ENCODE data around the gene XRCC4. TPM values are rescaled to one million over a fixed set of nuclear protein-coding genes. Genes with fewer than 3 reads are reported as not detected.

The XRCC4 gene
- total and polyA plus RNA-seq, 2 of the 8 experiments (the other 6 are each of a cell fraction or from before 2014, with no cell fraction given), result 3.0 to 8.3 TPM

GRCh38 chr5:83059341-83059740 is 18.0 kb upstream of the XRCC4 start:
- Histone ChIP-seq H2BK12ac (ENCODE audit: low read depth, low read length) (no peak overlapping the region), H3K23me2 (ENCODE audit: low read depth, low read length) (no peaks in the 10 kb centered on the region), H4K5ac (ENCODE audit: insufficient read length, low read depth, low read length) (no peak overlapping the region), H3K36me3 (ENCODE audit: control insufficient read depth in 2 of 4, insufficient read depth in 4 of 4, low read length in 3 of 4) (peaks cover 0 to 33% (median 8%) of the 10 kb centered on the region in 4 experiments; a peak in 5 of 8 replicates), H3K4ac (replicated peaks; ENCODE audit: insufficient read length, low read depth, low read length) (no peak overlapping the region), H3K79me1 (ENCODE audit: low read depth, low read length) (no peaks in the 10 kb centered on the region), H3K56ac (replicated peaks; ENCODE audit: insufficient read length, low read depth, low read length) (no peak overlapping the region), H4K91ac (replicated peaks; ENCODE audit: insufficient read length, low read length) (no peak overlapping the region), H3K4me3 (ENCODE audit: extremely low read depth in 1 of 4, insufficient read depth in 2 of 4, low read depth in 3 of 4, low read length in 4 of 4) (no peak overlapping the region), H3K18ac (ENCODE audit: extremely low read depth, low read length) (no peak overlapping the region), H4K20me1 (replicated peaks in 1 of 2; ENCODE audit: control insufficient read depth in 1 of 2, insufficient read depth in 2 of 2, low read length in 2 of 2) (no peaks in the 10 kb centered on the region), H2AK5ac (ENCODE audit: low read depth, low read length) (no peak overlapping the region), H2BK15ac (ENCODE audit: low read length) (no peak overlapping the region), H3K23ac (ENCODE audit: insufficient read length) (no peak overlapping the region), H3K4me2 (ENCODE audit: insufficient read depth in 1 of 2, low read depth in 2 of 2, low read length in 2 of 2) (no peak overlapping the region), H3K9me3 (ENCODE audit: insufficient read depth in 2 of 2, low read depth in 1 of 2, low read length in 1 of 2) (no peaks in the 10 kb centered on the region), H3K27me3 (replicated peaks in 1 of 4; ENCODE audit: control insufficient read depth in 3 of 4, extremely low read depth in 1 of 4, insufficient read depth in 3 of 4, low read length in 3 of 4) (no peaks in the 10 kb centered on the region), H2BK120ac (replicated peaks; ENCODE audit: low read depth, low read length) (no peak overlapping the region), H3K27ac (ENCODE audit: low read depth, low read length) (no peak overlapping the region), H3K79me2 (ENCODE audit: control insufficient read depth in 1 of 2, insufficient read depth in 2 of 2, low read length in 2 of 2) (peaks cover 0 to 31% of the 10 kb centered on the region in 2 experiments; a peak in 3 of 4 replicates), H3K14ac (ENCODE audit: insufficient read length) (no peak overlapping the region), H2BK20ac (ENCODE audit: low read length) (no peak overlapping the region), H4K8ac (ENCODE audit: extremely low read depth, insufficient read depth, low read length) (no peak overlapping the region), H3K9ac (replicated peaks in 1 of 4; ENCODE audit: extremely low read depth in 1 of 4, low read depth in 3 of 4, low read length in 3 of 4) (no peak overlapping the region), H2AFZ (ENCODE audit: low read length) (no peak overlapping the region), H2BK5ac (ENCODE audit: low read depth, low read length) (no peak overlapping the region), H3K4me1 (replicated peaks in 1 of 4; ENCODE audit: control insufficient read depth in 3 of 4, insufficient read depth in 4 of 4, low read length in 3 of 4) (no peaks in the 10 kb centered on the region)
- WGBS, 2 experiments (ENCODE audit: extremely low coverage in 1 of 2, insufficient coverage in 1 of 2, insufficient read length in 1 of 2, insufficient replicate concordance in 2 of 2, low coverage in 1 of 2, low lambda C conversion rate in 2 of 2, missing lambda C conversion rate in 1 of 2), result 88% methylated on average over 2 of the region's 2 CpGs; no CpG with 5 or more reads in 1 of the 2 experiments
- DNase-seq (ENCODE audit: low read depth in 1 of 2, low spot score in 2 of 2), result no peak
- no peak for FAIRE-seq
- POLR2A ChIA-PET (ENCODE audit: partially characterized antibody), result interaction anchor here (2.1 to 2.8 kb wide), 2 partner anchors 8 to 17 kb away, joined by 10 read pairs; partner anchors contain the start of genes TMEM167A and XRCC4
- CTCF ChIA-PET (ENCODE audit: partially characterized antibody), result interaction anchor here (1.0 kb wide), 1 partner anchor 747 kb away, joined by 3 read pairs; no protein-coding TSS in a partner anchor
- TF ChIP-seq KDM1A (IDR thresholded peaks at IDR 0.05; ENCODE audit: borderline replicate concordance, low read length) (no peak), BCL11A (IDR thresholded peaks at IDR 0.05; ENCODE audit: low read depth in 2 of 2, low read length in 2 of 2) (no peak), ATF2 (IDR thresholded peaks at IDR 0.05; ENCODE audit: low read length) (no peak), CBX8 (IDR thresholded peaks at IDR 0.05; ENCODE audit: borderline replicate concordance, low read depth, low read length) (no peak)
